COR-L47 (cell line): ENCODE results near the gene FYN.
"Not testable (repeated sequence)": the region's sequence is repeated elsewhere in the genome, so short reads cannot be mapped to it uniquely, and the experiment has no call there.

ENCODE experiments used
- DNase-seq: peaks from one replicate; lab custom pipeline; 2025; lab: John Stamatoyannopoulos, UW

FYN gene

DNA sequence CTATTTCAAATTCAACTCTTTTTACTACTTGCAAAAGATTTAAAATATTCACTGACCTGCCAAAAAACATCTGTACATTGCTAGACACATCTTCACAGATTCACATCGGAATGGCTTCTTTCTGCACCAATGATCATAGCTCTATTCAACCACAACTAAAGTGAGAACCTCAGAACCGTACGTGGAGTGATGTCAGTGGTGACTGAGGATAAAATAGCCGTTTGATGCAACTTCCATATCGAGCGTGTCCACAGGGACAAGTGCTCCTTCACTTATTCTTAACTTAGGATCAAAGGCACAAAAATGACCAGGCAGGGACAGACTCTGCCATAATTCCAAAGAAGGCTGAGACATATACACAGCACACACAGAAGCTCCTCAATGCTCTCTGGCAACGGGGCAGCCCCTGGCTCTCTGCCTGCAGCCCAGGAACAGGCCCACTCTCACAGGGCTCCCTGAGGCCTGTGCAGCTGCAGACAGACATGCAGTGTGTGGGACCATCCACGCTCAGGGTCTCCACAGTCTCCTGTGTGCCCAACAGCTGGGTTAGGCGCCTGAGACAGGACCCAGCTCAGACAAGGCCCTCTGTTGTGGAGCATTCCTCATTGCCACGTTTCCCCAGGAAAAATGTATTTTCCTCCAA is 22.8 kb downstream of the FYN start:
- no peak for DNase-seq

- DNase-seq = no peak
Measured at GRCh38 chr6:111849298-111849697, 24.0 kb downstream of the FYN start.

GRCh38 chr6:111848262-111848812 is 24.9 kb downstream of the FYN start:
- no peak for DNase-seq

GRCh38 chr6:111846492-111847409 is 26.5 kb downstream of the FYN start:
- DNase-seq = peak; percentile 54

GRCh38 chr6:111846066-111846465 is 27.2 kb downstream of the FYN start:
- no peak for DNase-seq

DNA sequence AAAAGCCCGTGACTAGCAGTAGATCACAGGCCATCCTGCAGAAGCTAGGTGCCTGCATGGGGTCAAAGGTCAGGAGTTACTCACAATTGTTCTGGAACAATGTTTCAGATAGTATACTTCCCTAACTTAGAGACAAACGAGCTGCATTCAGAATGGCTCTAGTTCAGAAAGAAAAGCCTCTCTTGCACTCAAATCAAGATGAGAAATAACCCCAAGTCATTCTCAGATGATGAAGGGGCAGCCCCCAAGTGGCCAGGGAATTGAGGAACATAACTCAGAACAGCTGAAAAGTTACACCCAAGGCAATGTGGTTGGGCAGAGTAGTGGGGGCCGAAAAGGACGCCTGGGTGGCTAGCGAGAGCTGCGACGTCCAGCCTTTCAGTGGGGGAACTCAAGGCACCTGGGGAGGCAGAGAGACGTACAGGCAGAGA is 27.8 kb downstream of the FYN start:
- no peak for DNase-seq

- DNase-seq = no peak
Measured at GRCh38 chr6:111844921-111845320, 28.3 kb downstream of the FYN start.

DNA sequence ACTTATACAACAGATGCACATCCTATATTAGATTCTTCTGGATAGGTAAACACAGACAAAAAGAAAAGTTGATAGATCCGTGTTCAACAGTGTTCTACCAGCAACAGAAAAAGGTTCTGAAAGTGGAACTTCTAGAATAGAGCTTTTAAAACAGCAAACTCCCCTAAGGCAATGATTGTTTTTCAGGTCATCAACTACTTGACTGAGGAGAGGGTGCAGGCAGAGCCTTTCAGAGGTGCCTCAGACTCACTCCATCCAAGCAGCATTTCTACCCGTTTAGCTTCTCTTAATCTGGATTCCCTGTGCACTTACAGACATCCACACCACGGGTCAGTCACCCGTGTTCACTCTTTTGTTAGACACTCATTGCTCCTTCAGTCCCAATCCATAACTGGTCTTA is 28.9 kb downstream of the FYN start:
- DNase-seq = no peak

- DNase-seq = no peak
Measured at GRCh38 chr6:111843347-111844147, 29.7 kb downstream of the FYN start.

DNA sequence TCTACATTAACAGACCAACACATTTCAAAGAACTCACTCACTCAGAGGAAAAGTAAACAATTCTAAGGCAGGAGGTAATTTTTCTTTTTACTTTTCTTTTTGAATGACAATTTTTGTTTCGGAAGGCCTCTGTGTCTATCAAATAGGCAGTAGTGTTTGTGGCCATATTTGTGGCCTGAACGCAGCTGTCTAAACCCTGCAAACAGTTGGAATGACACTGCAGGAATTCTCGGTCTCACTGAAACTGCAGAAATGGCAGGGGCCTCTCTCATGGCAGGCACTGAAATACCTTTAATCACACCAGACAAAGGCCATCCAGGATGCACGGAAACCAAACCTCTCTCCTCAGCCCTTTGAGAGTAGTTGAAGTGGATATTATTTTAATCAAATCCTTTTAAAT is 30.4 kb downstream of the FYN start:
- DNase-seq = no peak

- DNase-seq = no peak
Measured at GRCh38 chr6:111842271-111842822, 30.9 kb downstream of the FYN start.

DNA sequence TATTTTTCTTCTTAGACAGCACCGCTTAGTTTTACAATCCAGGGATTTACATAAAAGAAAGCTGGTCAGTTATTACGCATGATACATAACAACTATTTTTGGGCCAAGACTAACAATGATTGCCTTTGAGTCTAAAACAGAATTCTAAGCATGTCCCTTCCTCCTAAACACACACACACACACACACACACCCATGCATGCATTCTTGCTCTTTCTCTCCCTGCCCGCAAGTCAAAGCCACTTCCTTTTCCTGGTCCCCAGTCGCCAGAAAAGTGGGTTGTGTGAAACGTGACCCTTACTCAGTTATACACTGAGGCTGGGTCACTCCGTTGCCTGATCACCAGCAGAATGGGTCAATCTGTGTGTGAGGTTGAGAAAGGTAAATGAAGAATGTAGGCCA is 31.4 kb downstream of the FYN start:
- no peak for DNase-seq

- DNase-seq = no peak
Measured at GRCh38 chr6:111840803-111841202, 32.4 kb downstream of the FYN start.

- no peak for DNase-seq
Measured at GRCh38 chr6:111838749-111839484, 34.3 kb downstream of the FYN start.

- DNase-seq = no peak
Measured at GRCh38 chr6:111837641-111838500, 35.4 kb downstream of the FYN start.

DNA sequence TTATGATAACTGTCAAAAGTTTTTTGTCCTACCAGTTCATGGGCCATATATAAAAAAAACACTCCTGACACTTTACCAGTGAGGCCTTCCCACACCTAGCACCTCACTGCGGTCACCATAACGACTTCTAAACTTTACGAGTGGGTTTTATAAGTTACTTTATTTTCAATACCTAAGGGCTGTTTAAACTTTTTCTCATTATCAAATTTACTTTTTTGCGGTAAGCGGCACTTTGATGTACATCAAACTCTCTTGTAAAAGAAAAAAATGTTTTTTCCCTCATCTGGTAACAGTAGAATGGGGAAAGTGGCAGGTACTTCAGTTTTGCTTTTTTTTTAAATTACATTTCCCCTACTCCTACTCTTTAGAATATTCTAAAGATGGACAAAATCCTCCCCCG is 36.2 kb downstream of the FYN start:
- no peak for DNase-seq

GRCh38 chr6:111835807-111836206 is 37.4 kb downstream of the FYN start:
- no peak for DNase-seq

GRCh38 chr6:111835398-111835797 is 37.9 kb downstream of the FYN start:
- not testable (repeated sequence) for DNase-seq

- no peak for DNase-seq
Measured at GRCh38 chr6:111834356-111834755, 38.9 kb downstream of the FYN start.

DNA sequence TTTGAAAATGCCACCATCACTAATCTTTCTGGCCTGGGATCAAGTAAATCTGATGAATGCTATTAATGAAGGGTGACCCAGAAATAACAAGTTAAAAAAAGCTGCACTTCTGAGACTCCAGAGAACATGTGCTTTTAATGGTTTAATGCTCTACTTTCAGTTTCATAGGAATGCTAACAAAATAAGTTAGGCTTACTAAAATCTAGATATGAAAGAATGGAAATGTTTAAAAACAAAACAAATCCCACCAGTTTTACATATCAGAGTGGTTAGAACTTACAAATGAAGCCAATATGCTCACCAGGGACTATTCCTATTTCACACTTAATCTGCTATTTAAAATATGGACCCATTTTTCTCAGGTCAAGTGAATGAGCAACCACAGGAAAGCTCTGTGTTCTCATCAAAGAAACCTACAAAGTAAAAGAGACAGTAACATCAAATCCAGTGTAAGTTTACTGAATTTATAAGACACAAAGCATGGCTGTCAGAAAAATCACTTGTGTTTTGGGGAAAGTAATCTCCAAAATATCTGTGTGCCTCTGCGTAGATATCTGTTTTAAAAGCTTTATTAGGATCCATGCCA is 40.3 kb downstream of the FYN start:
- no peak for DNase-seq
